Chondrocyte (in vitro differentiated cells): Measurements from ENCODE around the gene RS1. TPM values are rescaled to one million over a fixed set of nuclear protein-coding genes. Genes with fewer than 3 reads are reported as not detected.

Experiments used
- DNase-seq: peaks from one replicate; pipeline ENCODE4 v3.0.0; 2021; ENCODE audit warnings: mixed read lengths, low spot score
- H3K27ac Mint-ChIP-seq: one replicate; pipeline ENCODE4 v1.8.0; 2021; ENCODE audit warnings: mild to moderate bottlenecking, moderate library complexity, mixed read lengths; ENCODE audit not compliant: unreplicated experiment
- H3K27me3 Mint-ChIP-seq: 2 replicates; pipeline ENCODE4 v1.8.0; 2021; ENCODE audit warnings: low read depth, mixed read lengths
- H3K36me3 Mint-ChIP-seq: 2 replicates; pipeline ENCODE4 v1.8.0; 2021; ENCODE audit warnings: low read depth, mixed read lengths
- H3K4me1 Mint-ChIP-seq: 2 replicates; pipeline ENCODE4 v1.8.0; 2021; ENCODE audit warnings: low read depth, mild to moderate bottlenecking, mixed read lengths
- H3K4me3 Mint-ChIP-seq: one replicate; pipeline ENCODE4 v1.8.0; 2021; ENCODE audit warnings: mild to moderate bottlenecking, moderate library complexity, mixed read lengths; ENCODE audit not compliant: unreplicated experiment
- H3K9me3 Mint-ChIP-seq: 2 replicates; pipeline ENCODE4 v1.8.0; 2021; ENCODE audit warnings: low read depth, mixed read lengths
- CTCF ChIP-seq: fragments of 200-600 bp; sonication (generic); IDR thresholded peaks from 2 replicates; pipeline ENCODE4 v1.5.0; 2021; ENCODE audit warnings: antibody characterized with exemption, mild to moderate bottlenecking, moderate library complexity
- total RNA-seq: library from RNA; stranded (reverse); gene quantifications from 3 replicates; pipeline ENCODE4 v1.2.1, GENCODE V29; 2021

Gene RS1
- total RNA-seq, 1 donor from 2014 or later = not detected

GRCh38 chrX:18691431-18691830, 19.5 kb upstream of the RS1 start:
- no peak for TF ChIP-seq CTCF
- H3K4me1 Mint-ChIP-seq = peaks cover 3% of the 10 kb centered on the region
- DNase-seq = no peak
- H3K36me3 Mint-ChIP-seq = no peaks in the 10 kb centered on the region
- H3K9me3 Mint-ChIP-seq = peaks cover 22% of the 10 kb centered on the region
- H3K4me3 Mint-ChIP-seq = no peak overlapping the region
- no peaks in the 10 kb centered on the region for H3K27me3 Mint-ChIP-seq
- H3K27ac Mint-ChIP-seq = no peak overlapping the region

GRCh38 chrX:18687856-18688495, 16.1 kb upstream of the RS1 start:
- Mint-ChIP-seq H3K27ac (no peak overlapping the region), H3K9me3 (peaks cover 8% of the 10 kb centered on the region), H3K4me3 (no peak overlapping the region), H3K36me3 (no peaks in the 10 kb centered on the region), H3K4me1 (peaks cover 12% of the 10 kb centered on the region), H3K27me3 (no peaks in the 10 kb centered on the region)
- DNase-seq = no peak
- no peak for TF ChIP-seq CTCF

GRCh38 chrX:18682979-18683387, 11.1 kb upstream of the RS1 start:
- no peaks in the 10 kb centered on the region for H3K36me3 Mint-ChIP-seq
- no peak for DNase-seq
- peaks cover 9% of the 10 kb centered on the region for H3K4me1 Mint-ChIP-seq
- no peak overlapping the region for H3K4me3 Mint-ChIP-seq
- no peaks in the 10 kb centered on the region for H3K27me3 Mint-ChIP-seq
- H3K27ac Mint-ChIP-seq = no peak overlapping the region
- peaks cover 17% of the 10 kb centered on the region for H3K9me3 Mint-ChIP-seq
- no peak for TF ChIP-seq CTCF

GRCh38 chrX:18681996-18682395, 10.1 kb upstream of the RS1 start:
- no peak for DNase-seq
- Mint-ChIP-seq H3K4me1 (peaks cover 9% of the 10 kb centered on the region), H3K27ac (no peak overlapping the region), H3K9me3 (peaks cover 15% of the 10 kb centered on the region), H3K36me3 (no peaks in the 10 kb centered on the region), H3K4me3 (no peak overlapping the region), H3K27me3 (no peaks in the 10 kb centered on the region)
- TF ChIP-seq CTCF = no peak

- H3K9me3 Mint-ChIP-seq = peaks cover 18% of the 10 kb centered on the region
- H3K36me3 Mint-ChIP-seq = no peaks in the 10 kb centered on the region
- H3K4me1 Mint-ChIP-seq = peaks cover 2% of the 10 kb centered on the region
- DNase-seq = no peak
- H3K27me3 Mint-ChIP-seq = no peaks in the 10 kb centered on the region
- no peak overlapping the region for H3K27ac Mint-ChIP-seq
- TF ChIP-seq CTCF = no peak
- H3K4me3 Mint-ChIP-seq = no peak overlapping the region
Observed at GRCh38 chrX:18677161-18677869, 5.4 kb upstream of the RS1 start.
